8988T (cell line): ENCODE data around the gene OR2T27.
"Not testable (repeated sequence)": the region's sequence is repeated elsewhere in the genome, so short reads cannot be mapped to it uniquely, and the experiment has no call there.

Experiments
- DNase-seq: peaks from one replicate; pipeline ENCODE4 v3.0.0; 2011

Gene OR2T27

GRCh38 chr1:248655354-248655753 is at the start of gene OR2T27:
Gene OR2T27 (minus strand): TSS chr1:248655528. CDS start chr1:248650884, 4,644 bp downstream.
- not testable (repeated sequence) for DNase-seq

GRCh38 chr1:248704606-248705005 is 49.3 kb upstream of the OR2T27 start:
- no peak for DNase-seq

DNA sequence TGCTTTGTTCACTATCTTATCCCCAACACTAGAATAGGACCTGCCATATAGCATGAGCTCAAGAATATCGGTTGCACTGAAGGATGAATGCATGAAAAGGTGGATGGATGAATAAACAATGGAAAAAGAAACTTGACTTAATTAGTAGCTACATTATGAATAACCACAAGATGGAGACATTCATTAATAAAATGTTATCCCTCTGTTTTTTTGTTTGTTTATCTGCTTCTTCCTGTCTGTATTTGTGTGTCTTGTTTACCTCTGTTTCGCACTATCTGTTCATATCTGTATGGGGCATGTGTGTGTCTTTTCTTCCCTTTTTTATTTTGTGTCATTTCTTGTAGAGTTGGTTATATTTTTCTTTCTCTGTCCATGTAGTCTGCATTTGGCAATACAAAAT is 48.3 kb upstream of the OR2T27 start:
- DNase-seq: no peak

DNA sequence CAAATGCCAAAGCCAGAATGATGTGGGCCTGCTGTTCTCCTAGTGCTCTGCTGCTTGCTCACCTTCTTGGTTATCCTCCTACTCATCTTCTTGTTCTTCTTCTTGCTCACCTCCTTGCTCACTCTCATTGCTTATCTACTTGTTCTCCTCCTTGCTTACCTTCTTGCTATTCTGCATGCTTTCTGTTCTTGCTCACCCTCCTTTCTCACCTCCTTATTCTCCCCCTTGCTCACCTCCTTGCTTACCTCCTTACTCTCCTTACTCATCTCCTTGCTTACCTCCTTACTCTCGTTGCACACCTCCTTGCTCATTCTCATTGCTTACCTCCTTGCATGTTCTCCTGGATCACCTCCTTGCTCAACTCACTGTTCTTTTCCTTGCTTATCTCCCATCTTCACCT is 47.4 kb upstream of the OR2T27 start, which contains the start of gene OR14I1:
Gene OR14I1, minus strand, starts transcription at position 53 of the 400 bp plus-strand sequence.
- DNase-seq: no peak

- no peak for DNase-seq
Observed at GRCh38 chr1:248699099-248699498, 43.8 kb upstream of the OR2T27 start.

- no peak for DNase-seq
Observed at GRCh38 chr1:248697907-248698306, 42.6 kb upstream of the OR2T27 start.

DNA sequence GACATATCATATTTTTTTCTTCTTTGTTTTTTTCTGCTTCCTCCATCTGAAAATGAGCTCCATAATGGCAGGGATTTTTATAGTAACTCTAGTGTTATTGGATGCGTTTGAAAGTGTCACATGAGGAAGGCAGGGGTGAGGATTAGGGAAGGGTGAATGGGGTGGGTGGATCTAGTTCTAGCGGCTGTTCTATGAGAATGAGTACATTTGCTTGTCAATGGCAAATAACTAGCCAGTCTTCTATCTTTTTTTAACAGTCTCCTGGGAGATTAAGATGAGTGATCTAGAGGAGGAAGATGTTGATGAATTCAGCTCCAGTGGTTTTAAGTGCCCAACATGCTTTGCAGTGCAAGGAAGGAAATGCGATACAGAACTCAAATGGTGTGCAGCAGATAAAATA is 41.4 kb upstream of the OR2T27 start:
- DNase-seq: no peak

- DNase-seq: no peak
Observed at GRCh38 chr1:248696261-248696660, 40.9 kb upstream of the OR2T27 start.

DNA sequence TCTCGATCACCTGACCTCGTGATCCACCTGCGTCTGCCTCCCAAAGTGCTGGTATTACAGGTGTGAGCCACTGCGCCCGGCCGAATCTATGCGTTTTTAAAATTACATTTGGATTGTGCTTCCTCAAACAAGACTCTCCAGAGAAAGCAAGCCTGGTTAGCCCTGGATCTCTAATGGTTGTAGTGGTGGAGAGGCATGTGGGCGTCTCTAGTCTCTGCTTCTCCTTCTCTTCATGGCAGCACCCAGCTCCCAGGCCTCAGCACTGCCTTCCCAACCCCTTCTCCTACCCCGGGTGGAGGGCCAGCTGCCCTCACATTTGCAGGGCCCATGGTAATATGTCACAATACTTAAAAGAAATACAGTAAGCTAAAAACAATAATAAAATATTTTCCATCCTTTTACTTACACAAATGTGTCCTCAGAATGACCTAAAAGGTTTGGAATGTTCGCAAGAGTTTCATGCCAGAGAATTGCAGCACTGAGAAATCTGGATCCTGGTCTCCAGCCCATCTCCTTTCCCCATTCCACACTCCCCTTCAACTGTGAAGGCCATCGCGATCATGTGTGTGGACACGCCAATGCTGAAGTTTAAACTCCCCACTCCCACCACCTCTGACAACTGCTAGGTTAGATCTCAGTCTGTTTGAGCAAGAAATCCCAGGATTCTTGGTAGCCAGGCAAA is 40.3 kb upstream of the OR2T27 start:
- DNase-seq: no peak

- no peak for DNase-seq
Observed at GRCh38 chr1:248691567-248692155, 36.3 kb upstream of the OR2T27 start.

GRCh38 chr1:248688527-248689298 is 33.4 kb upstream of the OR2T27 start:
- no peak for DNase-seq

DNA sequence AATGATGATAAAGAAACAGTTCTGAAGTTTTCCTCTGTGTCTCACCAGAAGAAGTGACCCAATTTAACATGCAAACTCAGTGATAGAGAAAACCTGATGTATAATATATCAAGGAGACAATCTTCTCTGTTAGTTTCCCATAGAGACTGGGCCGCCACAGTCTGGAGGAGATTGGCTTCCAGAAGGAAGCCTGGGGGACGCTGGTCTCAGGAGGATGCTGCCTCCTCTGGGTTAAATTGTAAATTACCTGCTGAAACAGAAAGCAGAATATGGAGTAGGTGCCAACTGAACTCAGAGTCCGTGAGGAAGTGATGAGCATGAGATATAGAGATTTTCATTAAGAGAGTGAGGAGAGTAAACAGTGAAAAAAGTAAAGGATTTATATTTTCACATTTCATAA is 31.5 kb upstream of the OR2T27 start:
- DNase-seq: no peak

DNA sequence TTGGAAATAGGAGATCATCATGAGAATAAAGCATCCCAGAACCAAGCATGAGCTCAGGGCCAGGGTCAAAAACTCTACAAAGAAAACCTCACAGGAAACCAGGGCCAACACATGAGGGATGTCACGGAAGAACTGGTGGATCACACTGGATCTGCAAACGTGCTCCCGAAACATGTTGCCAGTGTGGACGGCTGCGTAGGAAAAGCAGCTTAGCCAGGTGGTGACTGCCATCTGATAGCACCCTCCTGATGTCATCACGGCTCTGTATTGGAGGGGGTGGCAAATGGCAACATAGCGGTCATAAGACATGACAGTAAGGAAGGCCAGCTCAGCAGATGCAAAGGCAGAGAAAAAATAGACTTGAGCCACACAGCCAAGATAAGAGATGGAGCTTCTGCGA is 26.3 kb upstream of the OR2T27 start:
- DNase-seq: no peak

- no peak for DNase-seq
Observed at GRCh38 chr1:248670003-248670402, 14.7 kb upstream of the OR2T27 start.

GRCh38 chr1:248663453-248664328 is 8.4 kb upstream of the OR2T27 start:
- DNase-seq: not testable (repeated sequence)

- not testable (repeated sequence) for DNase-seq
Observed at GRCh38 chr1:248656797-248657196, 1.5 kb upstream of the OR2T27 start.

- not testable (repeated sequence) for DNase-seq
Observed at GRCh38 chr1:248648770-248649536, 6.4 kb downstream of the OR2T27 start.

- not testable (repeated sequence) for DNase-seq
Observed at GRCh38 chr1:248645178-248645577, 10.2 kb downstream of the OR2T27 start, which contains the start of gene OR2T35. Gene OR2T35 (minus strand): TSS chr1:248645278. CDS start chr1:248639258, 6,020 bp downstream.

GRCh38 chr1:248642971-248643651 is 12.2 kb downstream of the OR2T27 start:
- not testable (repeated sequence) for DNase-seq

DNA sequence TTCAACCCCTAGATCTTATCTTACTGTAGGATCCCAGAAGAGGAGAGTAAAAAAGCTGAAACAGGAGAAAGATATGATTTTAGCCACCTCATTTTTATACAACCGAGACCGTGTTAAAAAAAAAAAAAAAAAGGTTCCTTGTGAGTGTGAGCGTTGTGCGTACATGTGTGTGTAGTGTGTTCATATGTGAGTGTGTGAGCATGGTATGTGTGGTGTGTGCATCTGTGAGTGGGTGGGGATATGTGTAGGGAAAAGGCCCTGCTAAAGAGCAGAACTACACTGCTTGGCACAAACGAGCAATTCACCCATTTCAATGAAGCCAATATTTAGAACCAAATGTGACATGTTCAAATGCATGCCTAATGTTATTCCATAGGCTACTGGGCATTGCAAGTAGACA is 13.7 kb downstream of the OR2T27 start:
- not testable (repeated sequence) for DNase-seq

DNA sequence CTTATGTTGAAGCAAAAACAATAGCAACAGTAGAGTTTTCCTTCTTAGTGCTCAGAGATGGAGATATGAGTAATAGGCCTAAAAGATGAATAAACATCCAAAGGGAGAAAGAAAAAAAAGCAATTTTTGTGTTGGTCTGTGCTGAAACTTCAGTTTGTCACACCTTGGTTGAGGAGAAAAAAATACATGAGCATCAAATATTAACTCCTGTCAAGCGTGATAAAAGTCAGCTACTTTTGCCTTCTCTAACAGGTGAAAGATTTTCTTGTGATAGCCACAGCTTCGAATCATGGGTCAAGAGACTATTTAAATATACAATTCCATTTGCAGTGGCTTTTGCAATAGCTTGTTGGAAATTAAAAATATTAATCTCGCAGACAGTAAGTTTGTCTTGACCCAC is 14.4 kb downstream of the OR2T27 start:
- not testable (repeated sequence) for DNase-seq
